ENCODE results near the gene FLT1.

Gene FLT1, protein sequence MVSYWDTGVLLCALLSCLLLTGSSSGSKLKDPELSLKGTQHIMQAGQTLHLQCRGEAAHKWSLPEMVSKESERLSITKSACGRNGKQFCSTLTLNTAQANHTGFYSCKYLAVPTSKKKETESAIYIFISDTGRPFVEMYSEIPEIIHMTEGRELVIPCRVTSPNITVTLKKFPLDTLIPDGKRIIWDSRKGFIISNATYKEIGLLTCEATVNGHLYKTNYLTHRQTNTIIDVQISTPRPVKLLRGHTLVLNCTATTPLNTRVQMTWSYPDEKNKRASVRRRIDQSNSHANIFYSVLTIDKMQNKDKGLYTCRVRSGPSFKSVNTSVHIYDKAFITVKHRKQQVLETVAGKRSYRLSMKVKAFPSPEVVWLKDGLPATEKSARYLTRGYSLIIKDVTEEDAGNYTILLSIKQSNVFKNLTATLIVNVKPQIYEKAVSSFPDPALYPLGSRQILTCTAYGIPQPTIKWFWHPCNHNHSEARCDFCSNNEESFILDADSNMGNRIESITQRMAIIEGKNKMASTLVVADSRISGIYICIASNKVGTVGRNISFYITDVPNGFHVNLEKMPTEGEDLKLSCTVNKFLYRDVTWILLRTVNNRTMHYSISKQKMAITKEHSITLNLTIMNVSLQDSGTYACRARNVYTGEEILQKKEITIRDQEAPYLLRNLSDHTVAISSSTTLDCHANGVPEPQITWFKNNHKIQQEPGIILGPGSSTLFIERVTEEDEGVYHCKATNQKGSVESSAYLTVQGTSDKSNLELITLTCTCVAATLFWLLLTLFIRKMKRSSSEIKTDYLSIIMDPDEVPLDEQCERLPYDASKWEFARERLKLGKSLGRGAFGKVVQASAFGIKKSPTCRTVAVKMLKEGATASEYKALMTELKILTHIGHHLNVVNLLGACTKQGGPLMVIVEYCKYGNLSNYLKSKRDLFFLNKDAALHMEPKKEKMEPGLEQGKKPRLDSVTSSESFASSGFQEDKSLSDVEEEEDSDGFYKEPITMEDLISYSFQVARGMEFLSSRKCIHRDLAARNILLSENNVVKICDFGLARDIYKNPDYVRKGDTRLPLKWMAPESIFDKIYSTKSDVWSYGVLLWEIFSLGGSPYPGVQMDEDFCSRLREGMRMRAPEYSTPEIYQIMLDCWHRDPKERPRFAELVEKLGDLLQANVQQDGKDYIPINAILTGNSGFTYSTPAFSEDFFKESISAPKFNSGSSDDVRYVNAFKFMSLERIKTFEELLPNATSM (N-terminal part only)

DNA sequence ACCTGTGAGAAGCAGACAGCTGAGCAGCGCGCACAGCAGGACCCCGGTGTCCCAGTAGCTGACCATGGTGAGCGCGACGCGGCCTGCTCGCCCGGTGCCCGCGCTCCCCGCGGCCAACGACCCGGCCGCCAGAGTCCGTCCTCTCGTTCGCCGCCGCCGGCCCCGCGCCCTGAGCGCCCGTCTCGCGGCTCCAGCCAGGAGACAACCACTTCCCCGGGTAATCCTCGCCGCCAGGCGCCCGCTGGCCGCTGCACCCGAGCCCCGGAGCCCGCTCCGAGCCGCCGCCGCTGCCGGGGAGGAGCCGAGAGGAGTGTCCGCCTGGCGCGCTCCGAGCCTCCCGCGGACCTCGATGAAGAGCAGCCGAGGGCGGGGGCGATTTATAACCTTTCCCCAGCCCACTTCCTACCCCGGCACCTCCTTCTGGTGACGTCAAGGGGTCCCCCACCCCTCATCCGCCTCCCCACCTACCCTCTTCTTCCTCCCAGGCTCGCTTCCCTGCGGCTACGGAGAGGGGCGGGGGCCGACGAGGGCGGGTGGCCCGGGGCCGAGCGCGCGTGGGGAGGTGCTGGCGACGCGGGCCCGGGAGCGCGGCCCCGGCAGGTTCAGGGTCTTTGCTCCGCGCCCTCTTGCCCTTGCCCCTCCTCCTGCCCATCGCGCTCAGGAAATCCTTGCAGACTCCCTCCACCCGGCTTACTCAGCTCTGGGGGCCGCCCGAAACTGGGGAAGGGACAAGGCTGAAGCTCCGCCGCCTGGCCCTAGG lies at the start of gene FLT1:
Gene FLT1 (minus strand): TSS at position 351 of the 760 bp plus-strand sequence. CDS start 285 bp downstream, at position 66.
- DNase-seq (ENCODE audit: low read depth in 2 of 2, low spot score in 1 of 2): peak in 1 of 2 donors; percentile 12

- DNase-seq (ENCODE audit: low read depth in 2 of 2, low spot score in 1 of 2): no peak
Measured at GRCh38 chr13:28544026-28544425, 49.1 kb upstream of the FLT1 start.

DNA sequence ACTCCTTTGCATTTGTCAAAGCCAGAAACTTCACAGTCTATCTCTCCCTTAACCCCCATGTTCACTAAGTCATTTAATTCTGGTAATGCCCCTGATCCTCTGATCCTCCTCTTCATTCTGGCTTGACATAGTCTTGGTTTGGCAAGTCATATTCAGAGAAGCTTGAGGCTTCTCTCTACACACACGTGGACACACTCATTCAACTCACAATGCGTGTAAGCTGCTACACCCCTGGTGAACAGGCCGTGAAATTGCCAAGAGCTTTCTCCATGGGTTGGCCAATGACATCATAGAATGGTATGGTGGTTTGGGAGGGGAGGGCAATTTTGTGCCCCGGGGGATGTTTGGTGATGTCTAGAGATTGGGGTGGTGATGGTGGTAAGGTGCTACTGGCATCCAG lies 47.9 kb upstream of the FLT1 start:
- no peak for DNase-seq (ENCODE audit: low read depth in 2 of 2, low spot score in 1 of 2)

GRCh38 chr13:28541966-28542365 lies 47.0 kb upstream of the FLT1 start:
- DNase-seq (ENCODE audit: low read depth in 2 of 2, low spot score in 1 of 2): no peak

DNA sequence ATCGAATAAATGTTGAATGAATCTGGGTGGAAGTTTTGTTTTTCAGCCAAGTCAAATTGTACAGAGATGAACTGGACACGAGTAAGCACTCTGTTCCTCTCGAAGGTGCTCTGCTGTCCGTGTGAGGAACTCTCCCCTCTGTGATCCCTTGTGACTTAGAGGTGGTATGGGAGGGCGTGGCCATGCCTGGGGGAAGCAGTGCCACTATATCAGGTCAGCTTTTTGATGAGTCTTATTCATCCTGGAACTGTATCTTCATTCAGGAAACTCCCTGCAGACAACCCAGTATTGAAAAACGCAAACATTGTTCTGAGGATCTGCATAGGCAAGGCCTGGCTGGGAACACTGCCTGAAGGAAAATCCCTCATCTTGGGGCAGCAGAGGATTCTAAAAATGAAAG lies 45.7 kb upstream of the FLT1 start:
- DNase-seq (ENCODE audit: low read depth in 2 of 2, low spot score in 1 of 2): no peak

- DNase-seq (ENCODE audit: low read depth in 2 of 2, low spot score in 1 of 2): no peak
Measured at GRCh38 chr13:28539625-28540286, 44.8 kb upstream of the FLT1 start.

DNA sequence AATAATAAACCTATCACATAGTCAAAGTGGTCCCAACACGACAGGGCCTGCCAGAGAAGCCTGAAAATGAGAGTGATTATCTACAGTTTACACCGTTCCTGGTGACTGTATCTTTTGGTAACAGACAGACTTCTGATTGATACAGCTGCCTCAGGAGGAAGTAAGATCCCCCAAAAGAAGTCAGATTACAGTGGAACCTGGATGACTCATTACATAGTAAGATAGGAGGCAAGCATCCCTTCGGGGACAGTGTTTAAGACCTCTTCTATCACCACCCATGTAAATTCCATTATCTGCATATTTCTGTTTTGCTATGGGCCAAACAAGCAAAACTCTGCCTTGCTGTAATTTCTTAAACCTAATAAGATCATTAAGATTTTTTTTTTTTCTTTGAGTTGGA lies 44.0 kb upstream of the FLT1 start:
- no peak for DNase-seq (ENCODE audit: low read depth in 2 of 2, low spot score in 1 of 2)

GRCh38 chr13:28537171-28537570 lies 42.2 kb upstream of the FLT1 start:
- DNase-seq (ENCODE audit: low read depth in 2 of 2, low spot score in 1 of 2): no peak

- DNase-seq (ENCODE audit: low read depth in 2 of 2, low spot score in 1 of 2): no peak
Measured at GRCh38 chr13:28536371-28536770, 41.4 kb upstream of the FLT1 start.

GRCh38 chr13:28535734-28536133 lies 40.8 kb upstream of the FLT1 start:
- DNase-seq (ENCODE audit: low read depth in 2 of 2, low spot score in 1 of 2): no peak

DNA sequence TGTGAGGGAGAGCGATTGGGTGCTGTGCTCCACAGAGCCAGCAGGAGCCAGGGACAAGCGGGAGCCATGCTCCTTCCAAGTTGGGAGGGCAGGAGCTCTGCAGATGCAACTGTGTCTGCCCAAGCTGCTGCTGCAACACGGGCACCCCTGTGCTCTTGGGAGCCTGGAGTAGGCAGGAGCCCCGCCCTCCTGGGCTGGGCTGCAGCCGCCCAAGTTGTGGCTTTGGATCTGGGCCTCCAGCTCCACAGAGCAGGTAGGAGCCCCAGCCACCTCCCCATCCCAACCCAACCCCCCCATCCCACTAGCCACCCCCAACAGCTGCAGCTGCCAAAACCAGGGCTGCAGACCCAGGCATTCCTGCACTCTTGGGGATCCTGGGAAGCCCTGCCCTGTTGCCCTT lies 39.9 kb upstream of the FLT1 start:
- no peak for DNase-seq (ENCODE audit: low read depth in 2 of 2, low spot score in 1 of 2)

GRCh38 chr13:28534210-28534609 lies 39.3 kb upstream of the FLT1 start:
- DNase-seq (ENCODE audit: low read depth in 2 of 2, low spot score in 1 of 2): no peak

DNA sequence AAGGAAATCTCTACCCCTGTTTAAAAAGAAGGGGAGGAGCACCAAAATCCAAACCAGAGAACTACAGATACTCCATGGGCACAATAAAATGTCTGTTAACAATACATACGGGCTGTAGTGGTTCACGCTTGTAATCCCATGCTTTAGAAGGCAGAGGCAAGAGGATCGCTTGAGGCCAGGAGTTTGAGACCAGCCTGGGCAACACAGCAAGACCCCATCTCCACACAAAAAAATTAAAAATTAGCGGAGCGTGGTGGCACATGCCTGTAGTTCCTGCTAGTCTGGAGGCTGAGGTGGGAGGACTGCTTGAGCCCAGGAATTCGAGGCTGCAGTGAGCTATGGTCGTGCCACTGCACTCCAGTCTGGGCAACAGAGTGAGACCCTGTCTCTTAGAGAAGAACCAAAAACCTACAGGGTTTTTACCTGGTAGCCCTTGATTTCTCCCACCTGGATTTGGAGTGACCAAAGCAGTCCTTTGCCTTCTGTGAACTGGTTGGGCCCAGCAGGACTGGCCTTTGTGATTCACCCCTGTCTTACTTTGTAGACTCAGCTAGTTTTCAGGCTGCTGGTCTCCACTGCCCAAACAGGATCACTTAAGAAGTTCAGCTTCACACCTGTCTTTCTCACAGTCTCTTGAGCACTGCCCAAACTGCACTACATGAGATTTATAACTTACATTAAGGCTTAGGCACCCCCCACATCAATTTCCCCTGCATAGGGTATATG lies 38.7 kb upstream of the FLT1 start:
- no peak for DNase-seq (ENCODE audit: low read depth in 2 of 2, low spot score in 1 of 2)

- no peak for DNase-seq (ENCODE audit: low read depth in 2 of 2, low spot score in 1 of 2)
Measured at GRCh38 chr13:28533125-28533436, 38.2 kb upstream of the FLT1 start.

DNA sequence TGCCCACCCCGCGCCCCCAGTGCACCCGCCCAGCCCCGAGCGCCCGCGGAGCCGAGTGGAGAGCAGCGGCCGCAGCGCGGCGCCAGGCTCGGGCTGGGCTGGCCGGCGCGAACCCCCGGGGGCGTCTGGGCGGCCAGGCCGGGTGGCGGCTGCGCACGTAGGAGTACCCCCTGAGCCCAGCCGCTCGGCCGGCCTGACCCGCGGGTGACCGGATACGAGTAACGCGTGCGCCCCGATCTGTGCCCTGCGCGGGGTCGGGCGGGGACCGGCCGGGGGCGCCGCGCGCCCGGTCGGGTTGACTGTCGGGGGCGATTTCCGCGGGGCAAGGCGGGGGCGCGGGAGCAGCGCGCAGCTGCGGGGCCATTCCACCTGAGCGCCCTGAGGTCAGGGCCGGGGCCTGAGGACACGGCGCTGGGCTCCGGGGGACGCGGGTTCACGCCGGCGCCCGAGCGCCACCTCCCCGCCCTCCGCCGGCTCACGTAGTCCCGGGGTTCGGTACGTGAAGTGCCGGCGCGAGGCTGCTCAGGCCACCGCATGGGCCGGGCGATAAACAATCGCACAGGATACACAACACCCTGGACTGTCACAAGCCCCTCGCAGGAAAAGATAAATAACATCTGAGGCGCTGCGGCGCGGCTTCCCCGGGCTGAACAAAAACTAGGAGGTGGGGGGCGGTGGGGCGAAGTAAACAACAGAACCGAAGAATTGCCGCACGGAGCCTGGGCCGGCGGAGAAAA lies 37.6 kb upstream of the FLT1 start:
- no peak for DNase-seq (ENCODE audit: low read depth in 2 of 2, low spot score in 1 of 2)

GRCh38 chr13:28531845-28532387 lies 37.0 kb upstream of the FLT1 start:
- no peak for DNase-seq (ENCODE audit: low read depth in 2 of 2, low spot score in 1 of 2)

DNA sequence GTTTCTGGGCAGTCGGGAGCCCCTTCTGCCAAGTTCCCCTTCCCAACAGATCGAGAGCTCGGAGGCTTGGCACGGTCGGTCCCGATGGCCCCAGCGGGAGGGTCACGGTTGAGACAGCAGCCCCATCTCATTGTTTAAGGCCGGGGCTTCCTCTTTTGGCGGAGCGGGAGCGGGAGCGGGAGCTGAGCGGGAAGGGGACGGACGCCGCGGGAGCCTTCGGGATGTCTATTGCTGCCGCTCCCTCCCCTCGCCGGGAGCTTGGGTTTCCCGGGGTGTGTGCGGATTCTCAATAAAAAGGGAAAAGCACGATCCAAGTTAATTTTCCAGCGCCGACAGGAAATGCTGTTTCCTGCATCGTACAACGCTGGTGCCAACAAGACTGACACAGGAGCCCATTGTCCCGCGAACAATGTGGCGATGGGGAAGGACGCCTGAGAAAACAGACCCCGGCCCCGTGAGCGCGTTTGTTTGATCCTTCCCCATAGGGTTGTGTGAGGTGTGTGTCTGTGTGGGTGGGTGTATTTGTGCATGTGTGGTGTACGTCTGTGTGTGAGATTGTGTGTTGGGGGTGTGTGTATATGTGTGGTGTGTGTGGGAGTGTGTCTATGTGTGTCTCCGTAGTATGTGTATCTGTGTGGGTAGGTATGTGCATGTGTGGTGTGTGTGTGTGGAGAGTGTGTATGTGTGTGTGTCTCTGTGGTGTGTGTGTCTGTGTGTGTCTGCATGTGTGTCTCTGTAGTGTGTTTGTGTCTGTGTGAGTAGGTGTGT lies 36.3 kb upstream of the FLT1 start:
- DNase-seq (ENCODE audit: low read depth in 2 of 2, low spot score in 1 of 2): no peak

- no peak for DNase-seq (ENCODE audit: low read depth in 2 of 2, low spot score in 1 of 2)
Measured at GRCh38 chr13:28530729-28531076, 35.8 kb upstream of the FLT1 start.
